A673 (cell line): ENCODE results near the gene FAM163A. TPM values are rescaled to one million over a fixed set of nuclear protein-coding genes. Genes with fewer than 3 reads are reported as not detected.
"Not testable (repeated sequence)": the region's sequence is repeated elsewhere in the genome, so short reads cannot be mapped to it uniquely, and the experiment has no call there.

ENCODE experiments used
- BruUV-seq: library from RNA; stranded (reverse); fragments of 400-500 nt; replicated peaks from 2 replicates; lab custom pipeline; 2021; lab: Mats Ljungman, UMichigan
- CTCF ChIA-PET: fragments of 300-600 bp; sonication (Branson Sonifier 250); formaldehyde crosslinking; loops from one replicate; lab custom pipeline; 2022; ENCODE audit warnings: antibody characterized with exemption; lab: Charles Lee
- POLR2A ChIA-PET: fragments of 300-600 bp; sonication (Branson Sonifier 250); formaldehyde crosslinking; loops from one replicate; lab custom pipeline; 2022; ENCODE audit warnings: antibody characterized with exemption; ENCODE audit not compliant: low non-redundant PET; lab: Charles Lee
- DNase-seq: peaks from one replicate; pipeline ENCODE4 v3.0.0-alpha.2; 2015; ENCODE audit warnings: low spot score
- H3K27ac ChIP-seq: fragments of 200-600 bp; sonication (generic); 2 replicates; pipeline ENCODE4 v1.5.1; 2016; ENCODE audit warnings: mixed run types, low read depth, mild to moderate bottlenecking, mixed read lengths, antibody characterized with exemption, low read length; ENCODE audit not compliant: poor library complexity, severe bottlenecking
- H3K27me3 ChIP-seq: fragments of 200-600 bp; sonication (generic); replicated peaks from 2 replicates; pipeline ENCODE4 v1.6.1; 2017; ENCODE audit warnings: mixed run types, low read depth, mild to moderate bottlenecking, mixed read lengths, antibody characterized with exemption, low read length; ENCODE audit not compliant: insufficient read depth, poor library complexity
- H3K36me3 ChIP-seq: fragments of 200-600 bp; sonication (generic); 2 replicates; pipeline ENCODE4 v1.6.1; 2016; ENCODE audit warnings: mixed run types, mild to moderate bottlenecking, mixed read lengths, antibody characterized with exemption, low read length; ENCODE audit not compliant: insufficient read depth, poor library complexity, severe bottlenecking
- H3K4me1 ChIP-seq: fragments of 200-600 bp; sonication (generic); 2 replicates; pipeline ENCODE4 v1.6.1; 2017; ENCODE audit warnings: mixed run types, mild to moderate bottlenecking, mixed read lengths, antibody characterized with exemption, low read length; ENCODE audit not compliant: insufficient read depth, poor library complexity, severe bottlenecking
- H3K4me3 ChIP-seq: fragments of 200-600 bp; sonication (generic); 2 replicates; pipeline ENCODE4 v1.5.1; 2016; ENCODE audit warnings: low read depth, mixed run types, mild to moderate bottlenecking, mixed read lengths, low read length; ENCODE audit not compliant: poor library complexity, severe bottlenecking
- H3K9me3 ChIP-seq: fragments of 200-600 bp; sonication (generic); 2 replicates; pipeline ENCODE4 v1.6.1; 2016; ENCODE audit warnings: mixed run types, low read depth, mild to moderate bottlenecking, mixed read lengths, antibody characterized with exemption, low read length; ENCODE audit not compliant: poor library complexity, severe bottlenecking
- CTCF ChIP-seq: fragments of 300-800, 200-600 bp; sonication (generic); conservative IDR thresholded peaks from 2 replicates; pipeline ENCODE4 v1.5.1; 2017; ENCODE audit warnings: low read depth, mild to moderate bottlenecking, antibody characterized with exemption, low read length, moderate library complexity, mixed read lengths
- EZH2 ChIP-seq: fragments of 200-600 bp; sonication (generic); IDR thresholded peaks from 2 replicates; pipeline ENCODE4 v1.6.1; 2017; ENCODE audit warnings: borderline replicate concordance, low read depth, mild to moderate bottlenecking, mixed read lengths, antibody characterized with exemption, low read length; ENCODE audit not compliant: poor library complexity, severe bottlenecking
- intact Hi-C: fragments of 100-400 bp; cut with micrococcal nuclease; formaldehyde crosslinking; loops from one replicate; pipeline ENCODE4 v1.10.0; 2022; ENCODE audit not compliant: unreplicated experiment
- total RNA-seq: library from RNA; stranded (reverse); gene quantifications from 2 replicates; pipeline ENCODE4 v1.2.3, GENCODE V29; 2021

The FAM163A gene
- total RNA-seq, 1 experiment from 2014 or later: not detected

- intact Hi-C loops: no loop called here
- Histone ChIP-seq H3K36me3 (no peaks in the 10 kb centered on the region), H3K27me3 (no peaks in the 10 kb centered on the region), H3K27ac (no peak overlapping the region), H3K4me1 (no peaks in the 10 kb centered on the region), H3K9me3 (no peaks in the 10 kb centered on the region), H3K4me3 (no peak overlapping the region)
- no peak for TF ChIP-seq EZH2
- TF ChIP-seq CTCF: no peak
- ChIA-PET CTCF (no interaction called here), POLR2A (no interaction called here)
- no peak for DNase-seq
- BruUV-seq: no TSS peak
Measured at GRCh38 chr1:179803918-179804317, 60.8 kb downstream of the FAM163A start.

GRCh38 chr1:179804417-179804816 is 61.3 kb downstream of the FAM163A start:
- POLR2A ChIA-PET, H3K4me3 ChIP-seq, DNase-seq, H3K4me1 ChIP-seq, H3K9me3 ChIP-seq, H3K27me3 ChIP-seq, CTCF ChIA-PET, BruUV-seq, H3K27ac ChIP-seq, H3K36me3 ChIP-seq, intact Hi-C loops: not testable (repeated sequence)

GRCh38 chr1:179805291-179806195 is 62.5 kb downstream of the FAM163A start:
- TF ChIP-seq EZH2 (no peak), CTCF (no peak)
- no TSS peak for BruUV-seq
- H3K4me3 ChIP-seq: no peak overlapping the region
- CTCF ChIA-PET: interaction anchor here (0.6 to 0.9 kb wide), 2 partner anchors 9 to 10 kb away, joined by 5 read pairs; no protein-coding TSS in a partner anchor
- no peaks in the 10 kb centered on the region for H3K36me3 ChIP-seq
- no peaks in the 10 kb centered on the region for H3K9me3 ChIP-seq
- H3K27ac ChIP-seq: no peak overlapping the region
- H3K27me3 ChIP-seq: no peaks in the 10 kb centered on the region
- DNase-seq: no peak
- intact Hi-C loops: no loop called here
- H3K4me1 ChIP-seq: no peaks in the 10 kb centered on the region
- POLR2A ChIA-PET: no interaction called here

- Histone ChIP-seq H3K36me3 (no peaks in the 10 kb centered on the region), H3K9me3 (no peaks in the 10 kb centered on the region), H3K27ac (no peak overlapping the region), H3K27me3 (peaks cover 6% of the 10 kb centered on the region), H3K4me3 (no peak overlapping the region), H3K4me1 (no peaks in the 10 kb centered on the region)
- DNase-seq: no peak
- TF ChIP-seq CTCF (no peak), EZH2 (no peak)
- CTCF ChIA-PET: interaction anchor here (0.9 kb wide), 1 partner anchor 9 kb away, joined by 5 read pairs; no protein-coding TSS in a partner anchor
- POLR2A ChIA-PET: no interaction called here
- intact Hi-C loops: no loop called here
- BruUV-seq: no TSS peak
Measured at GRCh38 chr1:179806333-179806732, 63.2 kb downstream of the FAM163A start.
